Activated naive CD8-positive, alpha-beta T cell treated with anti-CD3 and anti-CD28 coated beads, Interleukin-2, amount 50 U/mL, for 24 hours (primary cell): Measurements from ENCODE around the gene MAMDC2.

Experiments used
- ATAC-seq: fragments of 150-1000 bp; cut with Tn5 transposase; one replicate; pipeline ENCODE4 v1.10.0; 2021
- DNase-seq: peaks from one replicate; pipeline ENCODE4 v3.0.0; 2021
- H3K27ac Mint-ChIP-seq: one replicate; pipeline ENCODE4 v1.8.0; 2021; ENCODE audit warnings: mild to moderate bottlenecking, mixed read lengths
- H3K27me3 Mint-ChIP-seq: one replicate; pipeline ENCODE4 v1.8.0; 2021; ENCODE audit warnings: mixed read lengths
- H3K36me3 Mint-ChIP-seq: one replicate; pipeline ENCODE4 v1.8.0; 2021; ENCODE audit warnings: low read depth, mixed read lengths
- H3K4me1 Mint-ChIP-seq: one replicate; pipeline ENCODE4 v1.8.0; 2021; ENCODE audit warnings: mixed read lengths
- H3K4me3 Mint-ChIP-seq: one replicate; pipeline ENCODE4 v1.8.0; 2021; ENCODE audit warnings: mild to moderate bottlenecking, moderate library complexity, mixed read lengths
- H3K9me3 Mint-ChIP-seq: one replicate; pipeline ENCODE4 v1.8.0; 2021; ENCODE audit warnings: mixed read lengths

The MAMDC2 gene

DNA sequence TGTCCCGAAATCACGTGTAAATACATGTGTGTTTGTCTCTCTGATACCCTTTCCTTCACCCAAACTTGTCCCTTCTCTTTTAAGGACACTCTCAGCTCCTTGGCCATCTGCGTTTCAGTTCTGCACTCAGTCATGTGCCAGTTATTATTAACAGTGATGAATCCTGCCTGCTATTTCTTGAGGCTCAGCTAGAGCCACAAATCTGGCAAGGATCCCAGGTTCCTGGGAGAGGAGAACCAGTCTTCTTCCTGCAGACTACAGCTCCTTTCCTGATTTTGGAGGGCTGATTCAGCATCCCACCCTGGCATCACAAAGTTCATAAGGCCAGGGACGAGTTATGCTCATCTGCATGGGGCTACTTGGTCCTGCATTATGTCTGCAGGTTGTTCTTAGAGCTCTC lies 5.6 kb downstream of the MAMDC2 start:
- Mint-ChIP-seq H3K27ac (no peak overlapping the region), H3K4me3 (no peak overlapping the region), H3K36me3 (no peaks in the 10 kb centered on the region), H3K27me3 (peaks cover 31% of the 10 kb centered on the region), H3K4me1 (peaks cover 7% of the 10 kb centered on the region), H3K9me3 (no peaks in the 10 kb centered on the region)
- DNase-seq (no peak), ATAC-seq (no peak)

GRCh38 chr9:70049672-70050271 lies 6.1 kb downstream of the MAMDC2 start:
- no peaks in the 10 kb centered on the region for H3K9me3 Mint-ChIP-seq

DNA sequence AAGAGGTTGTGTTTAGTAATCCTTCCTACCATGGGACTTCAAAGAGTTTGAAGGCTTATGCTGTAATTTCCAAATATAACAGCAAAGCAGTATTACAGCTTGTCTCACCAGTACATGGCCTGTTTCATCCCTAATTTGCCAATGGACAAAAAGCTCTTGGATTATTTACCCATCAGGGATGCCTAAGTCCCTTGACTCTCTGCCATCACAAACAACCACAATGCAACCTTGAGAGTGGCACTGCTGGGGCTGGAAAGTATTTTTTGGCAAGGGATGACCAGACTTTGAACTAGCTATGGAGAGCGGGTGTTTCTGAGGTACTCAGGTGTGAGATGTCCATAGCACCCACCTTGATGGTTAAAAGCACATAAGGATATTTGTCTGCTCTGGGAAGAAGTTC lies 9.1 kb downstream of the MAMDC2 start:
- no peaks in the 10 kb centered on the region for H3K4me1 Mint-ChIP-seq
- no peaks in the 10 kb centered on the region for H3K36me3 Mint-ChIP-seq
- ATAC-seq, result no peak
- H3K27ac Mint-ChIP-seq, result no peak overlapping the region
- no peak for DNase-seq
- no peak overlapping the region for H3K4me3 Mint-ChIP-seq
- no peaks in the 10 kb centered on the region for H3K9me3 Mint-ChIP-seq
- peaks cover 13% of the 10 kb centered on the region for H3K27me3 Mint-ChIP-seq

More at GRCh38 chr9:70049672-70050271, 6.1 kb downstream of the MAMDC2 start:
- DNase-seq (no peak), ATAC-seq (no peak)
- no peak overlapping the region for H3K4me3 Mint-ChIP-seq
- peaks cover 27% of the 10 kb centered on the region for H3K27me3 Mint-ChIP-seq
- peaks cover 3% of the 10 kb centered on the region for H3K4me1 Mint-ChIP-seq
- no peaks in the 10 kb centered on the region for H3K36me3 Mint-ChIP-seq
- H3K27ac Mint-ChIP-seq, result no peak overlapping the region

DNA sequence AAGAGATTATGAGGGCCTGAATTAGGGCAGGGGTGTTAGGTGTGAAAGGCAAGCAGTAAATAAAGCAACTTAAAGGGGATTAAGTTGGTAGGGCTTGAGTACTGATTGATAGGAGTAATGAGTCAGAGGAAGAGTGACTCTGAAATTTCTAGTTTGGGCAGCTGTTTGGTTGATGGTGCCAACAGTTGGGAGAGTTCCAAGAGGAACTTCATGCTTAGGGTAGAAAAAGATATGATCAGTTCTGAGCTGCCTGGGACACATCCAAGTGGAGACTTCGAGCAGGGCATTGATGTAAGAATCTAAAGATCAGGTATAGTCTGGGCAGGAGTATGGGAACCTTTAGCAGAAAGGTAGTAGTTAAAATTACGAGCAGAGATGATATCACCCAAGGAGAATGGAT lies 10.2 kb downstream of the MAMDC2 start:
- H3K4me1 Mint-ChIP-seq, result no peaks in the 10 kb centered on the region
- no peaks in the 10 kb centered on the region for H3K36me3 Mint-ChIP-seq
- H3K9me3 Mint-ChIP-seq, result no peaks in the 10 kb centered on the region
- no peak overlapping the region for H3K27ac Mint-ChIP-seq
- no peak for DNase-seq
- no peak for ATAC-seq
- H3K4me3 Mint-ChIP-seq, result no peak overlapping the region
- peaks cover 10% of the 10 kb centered on the region for H3K27me3 Mint-ChIP-seq

DNA sequence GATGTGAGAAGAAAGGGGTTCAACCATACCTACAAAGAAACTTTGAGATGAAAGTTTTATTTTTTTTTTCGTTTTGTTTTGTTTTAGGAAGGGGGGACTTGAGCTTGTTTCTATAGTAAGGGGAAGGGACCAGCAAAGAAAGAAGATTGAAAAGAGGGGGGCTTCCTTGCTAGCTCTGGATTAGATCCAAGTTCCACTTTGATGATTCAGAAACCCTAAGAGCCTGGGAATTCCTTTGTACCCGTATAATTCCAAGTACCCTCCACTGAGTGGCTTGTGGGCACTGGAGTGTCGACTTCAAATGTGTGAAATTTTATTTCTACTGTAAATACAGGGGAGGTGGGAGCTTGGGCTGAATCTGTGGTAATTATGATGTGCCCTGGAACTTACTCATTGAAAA lies 10.9 kb downstream of the MAMDC2 start:
- Mint-ChIP-seq H3K9me3 (no peaks in the 10 kb centered on the region), H3K27me3 (peaks cover 10% of the 10 kb centered on the region), H3K4me1 (no peaks in the 10 kb centered on the region), H3K4me3 (no peak overlapping the region), H3K27ac (no peak overlapping the region), H3K36me3 (no peaks in the 10 kb centered on the region)
- DNase-seq (no peak), ATAC-seq (no peak)

GRCh38 chr9:70055406-70056210 lies 12.0 kb downstream of the MAMDC2 start:
- Mint-ChIP-seq H3K27me3 (peaks cover 10% of the 10 kb centered on the region), H3K4me3 (no peak overlapping the region), H3K27ac (no peak overlapping the region), H3K9me3 (no peaks in the 10 kb centered on the region), H3K4me1 (no peaks in the 10 kb centered on the region), H3K36me3 (no peaks in the 10 kb centered on the region)
- ATAC-seq (no peak), DNase-seq (no peak)

DNA sequence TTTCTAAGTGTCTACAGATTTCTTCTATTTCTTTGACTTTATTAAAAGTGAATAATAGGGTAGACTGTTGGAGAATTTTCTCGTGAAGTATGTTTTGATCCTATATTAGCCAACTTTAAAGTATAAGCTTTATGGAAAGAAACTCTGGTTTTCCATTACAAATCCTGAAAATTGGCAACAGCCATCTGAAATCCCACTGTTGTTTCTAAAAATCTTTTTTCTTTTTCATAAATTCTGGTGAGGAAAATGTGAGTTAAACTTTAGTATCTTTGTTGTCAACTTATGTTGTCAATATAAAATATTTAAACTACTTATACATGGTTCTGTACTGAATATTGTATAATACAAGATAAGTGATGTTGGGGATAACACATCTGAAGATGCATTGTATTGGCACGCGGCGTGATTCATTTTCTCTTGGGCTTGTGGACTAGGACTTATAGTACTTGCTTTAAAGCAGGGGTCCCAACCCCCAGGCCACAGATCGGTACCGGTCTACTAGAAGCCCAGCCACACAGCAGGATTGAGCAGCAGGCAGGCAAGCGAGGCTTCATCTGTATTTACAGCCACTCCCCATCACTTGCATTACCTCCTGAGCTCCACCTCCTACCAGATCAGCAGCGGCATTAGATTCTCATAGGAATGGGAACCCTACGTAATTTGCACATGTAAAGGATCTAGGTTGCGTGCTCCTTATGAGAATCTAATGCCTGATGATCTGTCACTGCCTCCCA lies 12.7 kb downstream of the MAMDC2 start:
- no peaks in the 10 kb centered on the region for H3K4me1 Mint-ChIP-seq
- H3K4me3 Mint-ChIP-seq, result no peak overlapping the region
- peaks cover 8% of the 10 kb centered on the region for H3K27me3 Mint-ChIP-seq
- H3K36me3 Mint-ChIP-seq, result no peaks in the 10 kb centered on the region
- DNase-seq, result no peak
- H3K27ac Mint-ChIP-seq, result no peak overlapping the region
- no peak for ATAC-seq
- no peaks in the 10 kb centered on the region for H3K9me3 Mint-ChIP-seq

DNA sequence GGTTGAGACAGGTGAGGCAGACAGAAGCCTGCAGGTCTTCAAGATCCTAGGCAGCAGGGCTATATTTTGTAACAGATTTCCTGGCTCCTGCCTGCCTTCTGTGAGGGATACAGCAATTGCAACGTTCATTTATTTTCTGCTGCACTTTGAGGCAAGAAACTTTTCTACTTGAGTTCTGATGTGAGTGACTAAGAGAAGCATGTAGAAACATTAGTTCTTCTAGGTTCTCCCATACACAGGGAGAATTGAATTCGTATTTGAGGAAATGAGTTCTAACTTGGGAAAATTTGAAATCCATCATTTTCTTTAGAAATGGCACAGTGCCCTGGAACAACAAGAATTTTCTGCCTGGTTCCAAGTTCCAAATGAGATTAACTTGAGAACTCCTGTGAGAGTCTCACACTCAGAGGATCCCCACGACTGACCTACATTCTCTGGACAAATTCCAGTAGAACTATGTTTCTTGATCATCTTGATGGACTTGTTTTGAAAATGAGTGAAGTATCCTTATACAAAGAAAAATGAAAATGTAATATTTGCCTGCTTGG lies 15.0 kb downstream of the MAMDC2 start:
- ATAC-seq, result no peak
- no peaks in the 10 kb centered on the region for H3K36me3 Mint-ChIP-seq
- H3K9me3 Mint-ChIP-seq, result no peaks in the 10 kb centered on the region
- no peak overlapping the region for H3K4me3 Mint-ChIP-seq
- H3K4me1 Mint-ChIP-seq, result no peaks in the 10 kb centered on the region
- no peak overlapping the region for H3K27ac Mint-ChIP-seq
- H3K27me3 Mint-ChIP-seq, result peaks cover 4% of the 10 kb centered on the region
- no peak for DNase-seq

GRCh38 chr9:70060148-70060882 lies 16.7 kb downstream of the MAMDC2 start:
- no peak overlapping the region for H3K4me3 Mint-ChIP-seq
- no peak for DNase-seq
- no peak for ATAC-seq
- H3K4me1 Mint-ChIP-seq, result no peaks in the 10 kb centered on the region
- no peaks in the 10 kb centered on the region for H3K36me3 Mint-ChIP-seq
- peaks cover 4% of the 10 kb centered on the region for H3K27me3 Mint-ChIP-seq
- H3K9me3 Mint-ChIP-seq, result no peaks in the 10 kb centered on the region
- no peak overlapping the region for H3K27ac Mint-ChIP-seq

DNA sequence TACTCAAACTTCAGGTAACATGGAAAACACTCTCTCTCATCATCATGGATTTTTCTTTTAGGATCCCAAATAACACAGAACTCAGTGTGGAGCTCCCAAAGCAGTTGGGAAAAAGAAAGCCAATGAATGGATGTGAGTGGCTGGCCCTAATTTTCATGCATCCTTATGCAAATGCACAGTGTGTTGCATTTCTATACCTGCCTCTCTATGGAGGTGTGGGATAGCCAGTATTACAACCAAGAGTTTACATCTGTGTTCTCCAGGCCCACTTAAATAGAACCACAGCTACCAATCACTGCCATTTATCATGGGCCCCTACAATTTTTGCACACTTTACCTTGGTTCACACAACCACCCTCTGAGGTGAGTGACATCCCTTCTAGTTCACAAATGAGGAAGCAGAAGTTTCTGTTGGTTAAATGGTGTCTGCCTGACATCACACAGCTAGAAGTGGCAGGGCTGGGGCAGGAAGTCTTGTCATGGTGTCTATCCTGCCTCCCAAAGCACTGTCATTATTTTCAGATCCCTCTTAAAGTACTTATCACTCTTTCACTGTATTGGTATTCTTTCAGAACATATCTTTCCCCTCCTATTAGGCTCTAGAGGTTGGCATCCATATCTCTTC lies 17.3 kb downstream of the MAMDC2 start:
- H3K27me3 Mint-ChIP-seq, result peaks cover 4% of the 10 kb centered on the region
- no peaks in the 10 kb centered on the region for H3K9me3 Mint-ChIP-seq
- H3K27ac Mint-ChIP-seq, result no peak overlapping the region
- H3K36me3 Mint-ChIP-seq, result no peaks in the 10 kb centered on the region
- H3K4me1 Mint-ChIP-seq, result no peaks in the 10 kb centered on the region
- DNase-seq, result no peak
- no peak overlapping the region for H3K4me3 Mint-ChIP-seq
- ATAC-seq, result no peak

DNA sequence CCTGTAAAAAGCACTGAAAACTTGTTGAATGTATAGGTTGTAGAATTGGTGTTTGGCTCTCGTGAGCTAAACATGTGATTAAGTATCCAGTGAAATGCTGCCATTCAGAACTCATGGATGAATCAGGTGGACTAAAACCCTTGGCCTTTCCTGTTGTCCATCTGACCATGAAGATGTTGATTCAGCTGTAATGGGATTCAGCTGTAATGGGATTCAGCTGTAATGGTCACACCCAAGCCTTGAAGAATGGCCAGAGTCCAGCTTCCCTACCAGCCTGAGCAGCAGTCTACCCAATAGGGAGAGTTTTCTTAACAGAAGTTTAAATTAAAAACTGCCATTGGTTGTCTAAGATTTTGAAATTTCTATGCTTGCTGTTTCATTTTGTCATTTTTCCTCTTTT lies 18.1 kb downstream of the MAMDC2 start:
- no peaks in the 10 kb centered on the region for H3K9me3 Mint-ChIP-seq
- no peak for ATAC-seq
- no peaks in the 10 kb centered on the region for H3K36me3 Mint-ChIP-seq
- DNase-seq, result no peak
- H3K27ac Mint-ChIP-seq, result no peak overlapping the region
- H3K4me3 Mint-ChIP-seq, result no peak overlapping the region
- H3K4me1 Mint-ChIP-seq, result no peaks in the 10 kb centered on the region
- H3K27me3 Mint-ChIP-seq, result peaks cover 4% of the 10 kb centered on the region

DNA sequence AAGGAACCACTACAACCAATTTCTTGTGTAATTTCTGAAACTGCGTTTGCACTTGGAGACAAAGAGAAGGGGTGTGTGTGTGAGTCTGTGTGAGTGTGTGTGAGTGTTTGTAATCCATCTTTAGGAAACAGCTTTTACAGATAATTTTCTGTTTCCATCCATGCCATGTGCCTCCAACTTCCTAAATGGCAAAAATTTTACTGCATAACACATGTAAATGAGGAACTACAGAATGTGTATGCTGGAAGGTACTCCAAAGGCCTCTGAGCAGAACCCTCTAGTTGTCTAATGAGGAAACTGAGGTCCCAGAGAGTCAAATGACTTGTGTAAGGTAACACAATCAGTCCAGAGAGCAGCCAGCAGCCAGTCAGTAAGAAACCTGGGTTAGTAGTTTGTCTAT lies 20.8 kb downstream of the MAMDC2 start:
- H3K9me3 Mint-ChIP-seq, result no peaks in the 10 kb centered on the region
- peaks cover 11% of the 10 kb centered on the region for H3K27me3 Mint-ChIP-seq
- no peaks in the 10 kb centered on the region for H3K36me3 Mint-ChIP-seq
- no peak overlapping the region for H3K27ac Mint-ChIP-seq
- ATAC-seq (no peak), DNase-seq (no peak)
- H3K4me3 Mint-ChIP-seq, result no peak overlapping the region
- no peaks in the 10 kb centered on the region for H3K4me1 Mint-ChIP-seq

DNA sequence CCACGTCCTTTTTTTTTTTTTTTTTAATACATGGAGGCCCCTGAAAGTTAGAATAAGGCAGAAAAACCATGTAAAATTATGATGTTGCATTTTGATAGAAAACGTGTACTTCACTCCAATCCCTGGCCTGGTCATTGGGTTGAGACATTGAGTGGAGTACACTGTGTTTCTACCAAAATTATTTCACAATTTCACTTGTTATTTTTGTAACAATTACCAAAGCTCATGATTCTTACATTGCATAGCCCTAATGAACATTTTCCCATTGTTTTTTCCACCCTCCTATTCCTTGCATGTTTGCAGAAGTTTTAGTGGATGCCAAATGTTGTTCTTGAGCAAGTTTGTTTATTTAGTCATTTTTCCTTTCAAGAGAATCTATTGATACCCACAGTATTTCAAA lies 21.9 kb downstream of the MAMDC2 start:
- H3K9me3 Mint-ChIP-seq, result no peaks in the 10 kb centered on the region
- no peak overlapping the region for H3K4me3 Mint-ChIP-seq
- no peak for ATAC-seq
- H3K4me1 Mint-ChIP-seq, result no peaks in the 10 kb centered on the region
- H3K36me3 Mint-ChIP-seq, result no peaks in the 10 kb centered on the region
- H3K27me3 Mint-ChIP-seq, result peaks cover 11% of the 10 kb centered on the region
- no peak overlapping the region for H3K27ac Mint-ChIP-seq
- no peak for DNase-seq

DNA sequence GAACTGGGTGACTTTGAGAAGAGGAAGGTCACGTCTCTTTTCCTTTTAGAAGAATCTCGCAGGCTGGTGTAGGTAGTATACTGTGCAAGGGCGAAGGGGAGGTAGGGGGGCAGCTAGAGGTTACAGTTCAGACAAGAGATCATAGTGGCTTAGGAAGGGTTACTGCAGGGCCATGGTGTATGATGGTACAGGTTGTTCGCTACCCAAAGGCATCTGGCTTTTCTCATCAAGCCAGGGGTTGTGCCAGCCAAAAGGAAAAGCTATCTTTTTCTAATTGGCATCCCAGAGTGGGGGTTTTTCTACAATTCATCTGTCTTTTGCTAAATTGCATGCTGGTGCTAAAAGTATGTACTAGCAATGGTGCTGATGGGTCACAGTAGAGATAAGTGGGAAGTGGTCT lies 22.8 kb downstream of the MAMDC2 start:
- Mint-ChIP-seq H3K4me3 (no peak overlapping the region), H3K27ac (no peak overlapping the region), H3K36me3 (no peaks in the 10 kb centered on the region), H3K4me1 (no peaks in the 10 kb centered on the region), H3K27me3 (peaks cover 11% of the 10 kb centered on the region), H3K9me3 (no peaks in the 10 kb centered on the region)
- DNase-seq (no peak), ATAC-seq (no peak)
